Astrocyte (in vitro differentiated cells and primary cell): ENCODE data around the gene DYNLT2.

Experiments
- EZH2 ChIP-seq: IDR thresholded peaks from 2 replicates; pipeline ENCODE4 v1.6.1; 2012; ENCODE audit warnings: mild to moderate bottlenecking, low read length, inconsistent platforms; ENCODE audit not compliant: insufficient read depth
- TF ChIP-seq, protein P1 (sequence below): IDR thresholded peaks from 2 replicates; pipeline ENCODE4 v1.5.1; 2011; ENCODE audit warnings: low read depth, mild to moderate bottlenecking, inconsistent platforms, low read length, moderate library complexity; ENCODE audit not compliant: insufficient read depth

DNA sequence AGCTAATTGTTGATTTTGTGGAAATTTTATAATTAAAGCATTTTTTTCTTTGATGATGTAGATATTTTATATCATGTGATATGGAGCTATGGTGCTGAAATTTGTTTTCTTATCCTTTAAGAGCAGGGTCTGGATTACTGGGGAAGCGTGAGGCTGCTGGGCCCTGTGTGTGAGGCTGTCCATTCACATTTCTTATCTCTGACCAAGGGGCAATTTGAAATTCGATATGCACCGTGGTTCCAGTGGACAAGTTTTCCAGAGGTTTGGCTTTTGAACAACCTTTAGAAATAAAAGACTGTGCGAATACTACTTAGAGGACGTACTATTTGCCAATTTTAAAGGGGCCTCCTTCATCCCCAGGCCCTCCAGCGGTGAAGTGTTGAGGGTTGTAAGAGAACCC lies 3.8 kb upstream of the DYNLT2 start:
- TF ChIP-seq, protein P1, sequence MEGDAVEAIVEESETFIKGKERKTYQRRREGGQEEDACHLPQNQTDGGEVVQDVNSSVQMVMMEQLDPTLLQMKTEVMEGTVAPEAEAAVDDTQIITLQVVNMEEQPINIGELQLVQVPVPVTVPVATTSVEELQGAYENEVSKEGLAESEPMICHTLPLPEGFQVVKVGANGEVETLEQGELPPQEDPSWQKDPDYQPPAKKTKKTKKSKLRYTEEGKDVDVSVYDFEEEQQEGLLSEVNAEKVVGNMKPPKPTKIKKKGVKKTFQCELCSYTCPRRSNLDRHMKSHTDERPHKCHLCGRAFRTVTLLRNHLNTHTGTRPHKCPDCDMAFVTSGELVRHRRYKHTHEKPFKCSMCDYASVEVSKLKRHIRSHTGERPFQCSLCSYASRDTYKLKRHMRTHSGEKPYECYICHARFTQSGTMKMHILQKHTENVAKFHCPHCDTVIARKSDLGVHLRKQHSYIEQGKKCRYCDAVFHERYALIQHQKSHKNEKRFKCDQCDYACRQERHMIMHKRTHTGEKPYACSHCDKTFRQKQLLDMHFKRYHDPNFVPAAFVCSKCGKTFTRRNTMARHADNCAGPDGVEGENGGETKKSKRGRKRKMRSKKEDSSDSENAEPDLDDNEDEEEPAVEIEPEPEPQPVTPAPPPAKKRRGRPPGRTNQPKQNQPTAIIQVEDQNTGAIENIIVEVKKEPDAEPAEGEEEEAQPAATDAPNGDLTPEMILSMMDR, result no peak
- no peak for TF ChIP-seq EZH2
